HG03139 (cell line): ENCODE results near the gene PLA2G4E.

ENCODE experiments used
- ATAC-seq: cut with Tn5 transposase; IDR thresholded peaks from one replicate; pipeline ENCODE4 v1.9.1; 2021; ENCODE audit not compliant: unreplicated experiment

Gene PLA2G4E, protein sequence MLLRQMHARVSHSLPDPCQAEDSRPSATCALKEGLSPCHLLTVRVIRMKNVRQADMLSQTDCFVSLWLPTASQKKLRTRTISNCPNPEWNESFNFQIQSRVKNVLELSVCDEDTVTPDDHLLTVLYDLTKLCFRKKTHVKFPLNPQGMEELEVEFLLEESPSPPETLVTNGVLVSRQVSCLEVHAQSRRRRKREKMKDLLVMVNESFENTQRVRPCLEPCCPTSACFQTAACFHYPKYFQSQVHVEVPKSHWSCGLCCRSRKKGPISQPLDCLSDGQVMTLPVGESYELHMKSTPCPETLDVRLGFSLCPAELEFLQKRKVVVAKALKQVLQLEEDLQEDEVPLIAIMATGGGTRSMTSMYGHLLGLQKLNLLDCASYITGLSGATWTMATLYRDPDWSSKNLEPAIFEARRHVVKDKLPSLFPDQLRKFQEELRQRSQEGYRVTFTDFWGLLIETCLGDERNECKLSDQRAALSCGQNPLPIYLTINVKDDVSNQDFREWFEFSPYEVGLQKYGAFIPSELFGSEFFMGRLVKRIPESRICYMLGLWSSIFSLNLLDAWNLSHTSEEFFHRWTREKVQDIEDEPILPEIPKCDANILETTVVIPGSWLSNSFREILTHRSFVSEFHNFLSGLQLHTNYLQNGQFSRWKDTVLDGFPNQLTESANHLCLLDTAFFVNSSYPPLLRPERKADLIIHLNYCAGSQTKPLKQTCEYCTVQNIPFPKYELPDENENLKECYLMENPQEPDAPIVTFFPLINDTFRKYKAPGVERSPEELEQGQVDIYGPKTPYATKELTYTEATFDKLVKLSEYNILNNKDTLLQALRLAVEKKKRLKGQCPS

GRCh38 chr15:42020713-42021273 is at the start of gene PLA2G4E:
PLA2G4E (minus strand) TSS chr15:42021042; CDS start chr15:42021030, 12 bp downstream.
- ATAC-seq: no peak

- no peak for ATAC-seq
Measured at GRCh38 chr15:42070279-42070975, 49.6 kb upstream of the PLA2G4E start.

- no peak for ATAC-seq
Measured at GRCh38 chr15:42069496-42070278, 48.8 kb upstream of the PLA2G4E start.

DNA sequence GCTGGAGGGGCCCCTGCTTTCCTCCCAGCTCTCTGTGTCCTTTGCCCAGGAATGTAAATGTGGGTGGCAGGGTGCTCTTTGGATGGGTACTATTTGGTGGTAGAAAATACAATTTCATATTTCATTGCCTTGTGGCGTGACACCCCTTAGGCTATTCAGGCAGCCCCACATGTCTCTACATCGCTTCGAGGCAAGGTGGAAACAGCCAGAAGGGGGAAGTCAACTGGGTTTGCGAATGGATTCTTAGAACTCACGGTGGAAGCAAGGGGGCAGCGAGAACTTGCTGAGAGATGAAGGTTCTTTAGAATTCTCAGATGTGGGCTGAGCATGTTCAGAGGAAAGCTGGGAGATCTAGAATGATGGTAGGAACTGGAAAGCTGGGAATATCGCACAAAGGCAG is 48.2 kb upstream of the PLA2G4E start:
- ATAC-seq: no peak

- ATAC-seq: no peak
Measured at GRCh38 chr15:42068601-42069000, 47.8 kb upstream of the PLA2G4E start.

DNA sequence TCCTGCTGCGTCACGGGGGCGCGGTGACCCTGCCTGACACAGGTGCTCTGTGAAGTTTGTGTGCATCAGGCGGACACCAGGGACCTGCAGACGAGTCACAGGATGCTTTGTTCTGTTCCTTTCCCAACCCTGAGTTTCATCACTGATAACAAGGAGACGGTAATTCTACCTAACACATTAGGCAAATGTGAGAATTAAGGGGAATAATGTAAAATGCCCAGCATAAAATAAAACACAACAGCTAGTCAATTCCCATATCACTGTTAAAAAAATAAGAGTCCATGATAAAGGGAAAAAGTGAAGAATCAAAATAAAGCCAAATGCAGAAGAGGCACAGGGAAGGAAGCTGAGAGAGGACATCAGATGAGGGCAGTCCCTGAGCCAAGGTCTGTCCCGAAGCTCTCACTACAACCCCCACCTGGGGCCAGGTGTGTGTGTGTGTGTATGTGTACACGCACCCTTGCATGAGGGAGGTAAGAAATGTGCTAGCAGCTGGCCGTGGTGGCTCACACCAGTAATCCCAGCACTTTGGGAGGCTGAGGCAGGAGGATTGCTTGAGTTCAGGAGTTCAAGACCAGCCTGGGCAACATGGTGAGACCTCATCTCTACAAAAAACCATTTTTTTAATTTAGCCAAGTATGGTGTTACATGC is 46.0 kb upstream of the PLA2G4E start:
- no peak for ATAC-seq

DNA sequence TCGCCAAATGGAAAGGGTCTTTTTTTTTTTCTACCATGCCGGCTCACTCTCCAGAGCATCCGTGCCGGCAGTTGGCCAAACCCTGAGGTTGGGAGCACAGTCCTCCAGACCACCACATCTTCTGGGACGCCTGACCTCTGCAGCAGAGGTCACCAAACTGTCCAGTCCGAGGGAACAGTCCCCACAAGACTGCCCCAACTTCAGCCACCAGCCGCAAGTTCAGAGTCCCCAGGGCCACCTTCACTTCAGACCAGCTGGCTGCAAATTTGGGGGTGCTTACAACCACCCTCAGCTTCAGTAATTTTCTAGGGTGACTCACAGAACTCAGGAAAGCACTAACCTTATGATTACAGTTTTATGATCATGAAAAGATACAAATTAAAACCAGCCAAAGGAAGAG is 44.6 kb upstream of the PLA2G4E start:
- ATAC-seq: no peak

DNA sequence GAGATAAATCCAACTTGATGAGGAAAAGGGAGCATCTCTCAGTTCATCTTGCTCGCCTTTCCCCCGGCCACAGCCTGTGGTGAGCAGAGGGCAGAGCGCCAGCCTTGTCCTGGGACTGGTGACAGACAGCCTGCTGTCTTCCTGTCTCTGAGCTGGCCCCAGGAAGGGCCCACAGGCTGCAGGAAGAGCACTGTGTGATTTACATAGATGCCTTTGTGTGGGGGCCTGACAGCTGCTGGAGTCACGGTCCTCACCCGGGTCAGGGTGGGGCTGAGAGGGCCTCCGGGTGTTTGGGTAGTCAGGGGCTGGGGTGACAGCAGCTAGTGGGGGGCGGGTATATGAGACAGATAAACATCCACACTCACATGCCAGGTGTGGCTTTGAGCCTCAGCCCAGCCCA is 44.2 kb upstream of the PLA2G4E start:
- ATAC-seq: no peak

- no peak for ATAC-seq
Measured at GRCh38 chr15:42064271-42064670, 43.4 kb upstream of the PLA2G4E start.

DNA sequence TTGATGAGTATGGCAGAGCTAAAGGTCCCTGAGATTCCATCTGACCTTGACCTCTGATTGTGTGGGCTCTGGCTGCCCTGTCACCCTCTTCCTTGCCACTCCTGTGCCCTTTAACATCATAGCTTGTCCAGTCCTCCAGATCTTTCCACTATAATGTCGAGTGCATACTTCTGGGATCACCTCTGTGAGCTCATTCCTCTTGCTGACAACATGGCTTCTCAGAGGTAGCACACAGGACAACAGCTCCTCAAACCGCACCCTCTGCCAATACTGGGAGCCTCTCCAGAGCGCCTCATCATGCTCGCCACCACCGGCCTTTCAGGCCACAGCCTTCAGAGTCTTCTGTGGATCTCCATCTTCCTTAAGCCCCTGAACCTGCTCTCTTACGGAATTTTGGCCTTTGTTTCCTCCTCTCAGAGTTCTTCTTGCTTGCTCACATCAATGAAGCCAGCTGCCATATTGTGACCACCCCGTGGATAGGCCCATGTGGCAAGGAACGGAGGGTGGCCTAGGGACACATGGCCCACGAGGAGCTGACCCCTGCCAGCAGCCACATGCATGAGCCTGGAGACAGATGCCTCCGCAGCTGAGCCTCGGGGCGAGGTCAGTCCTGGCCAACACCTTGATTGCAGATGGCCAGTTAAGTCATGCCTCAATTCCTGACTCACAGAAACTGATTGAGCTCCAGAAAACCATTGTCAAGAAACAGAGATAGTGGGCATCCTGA is 42.4 kb upstream of the PLA2G4E start:
- ATAC-seq: no peak

DNA sequence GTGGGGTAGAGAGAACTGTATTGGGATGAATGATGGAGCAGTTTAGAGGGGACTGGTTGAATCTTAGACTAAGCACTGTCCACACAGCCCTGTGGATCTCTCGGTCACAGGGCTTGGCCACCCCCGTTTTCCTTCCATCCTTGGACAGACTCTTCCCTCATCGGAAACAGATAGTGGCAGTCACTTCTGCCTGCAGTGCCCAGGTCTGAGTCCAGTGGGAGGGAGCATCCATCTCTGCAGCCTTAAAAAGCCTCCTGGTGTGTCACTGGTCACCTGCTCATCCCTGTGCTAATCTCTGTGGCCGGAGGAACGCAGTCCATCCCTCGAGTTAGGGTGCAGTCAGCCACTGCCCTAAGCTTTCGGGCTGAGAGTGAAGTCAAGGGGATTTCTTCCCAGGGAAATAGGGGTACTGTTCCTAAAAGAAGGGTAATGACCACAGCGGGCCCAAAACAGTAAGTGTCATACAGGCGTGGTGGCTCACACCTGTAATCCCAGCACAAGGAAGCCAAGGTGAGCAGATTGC is 41.5 kb upstream of the PLA2G4E start:
- no peak for ATAC-seq

- no peak for ATAC-seq
Measured at GRCh38 chr15:42060797-42061196, 40.0 kb upstream of the PLA2G4E start.

- ATAC-seq: no peak
Measured at GRCh38 chr15:42060477-42060763, 39.6 kb upstream of the PLA2G4E start.

GRCh38 chr15:42059661-42060476 is 39.0 kb upstream of the PLA2G4E start:
- ATAC-seq: no peak

GRCh38 chr15:42058791-42059190 is 37.9 kb upstream of the PLA2G4E start:
- no peak for ATAC-seq

DNA sequence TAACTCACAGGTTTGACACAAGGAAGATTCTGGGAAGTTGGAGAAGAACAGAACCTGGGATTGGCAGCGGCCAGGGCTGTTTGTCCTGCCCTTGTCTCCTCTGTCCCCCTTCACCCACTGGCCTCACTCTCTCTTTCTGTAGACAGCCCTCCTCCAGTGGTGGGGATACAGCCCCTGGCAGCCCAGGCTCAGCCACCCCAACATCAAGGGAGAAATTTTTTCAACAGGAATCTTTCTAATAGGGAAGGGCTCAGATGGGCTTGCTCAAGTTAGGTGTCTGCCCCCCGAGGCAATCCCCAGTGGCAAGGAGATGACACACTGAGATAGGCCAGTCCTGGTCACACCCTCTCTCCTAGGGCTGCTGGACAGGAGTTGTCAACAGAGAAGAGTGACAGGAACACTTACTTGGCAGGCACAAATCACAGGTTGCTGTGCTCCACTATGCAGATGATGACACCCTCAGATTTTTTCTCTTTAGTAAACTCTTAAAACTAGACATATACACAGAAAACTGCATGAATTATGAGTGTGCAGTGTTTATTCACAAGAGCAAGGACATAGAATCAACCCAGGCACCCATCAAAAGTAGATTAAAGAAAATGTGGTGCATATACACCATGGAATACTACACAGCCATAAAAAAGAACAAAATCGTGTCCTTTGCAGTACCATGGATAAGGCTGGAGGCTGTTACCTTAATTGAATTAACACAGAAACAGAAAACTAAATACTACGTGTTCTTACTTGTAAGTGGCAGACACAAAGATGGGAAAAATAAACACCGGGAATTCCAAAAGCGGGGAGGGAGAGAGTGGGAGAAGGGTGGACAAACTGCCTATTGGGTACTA is 37.2 kb upstream of the PLA2G4E start:
- no peak for ATAC-seq
